Measurements from ENCODE around the gene FLNC.
A peak's percentile ranks its signal among the peaks of the same experiment; 100 is the strongest.

FLNC gene

GRCh38 chr7:128831994-128832879, 2.0 kb downstream of the FLNC start:
- DNase-seq: peak; percentile 29

GRCh38 chr7:128832880-128833147, 2.6 kb downstream of the FLNC start:
- DNase-seq: no peak

GRCh38 chr7:128833148-128833945, 3.1 kb downstream of the FLNC start:
- no peak for DNase-seq

- no peak for DNase-seq
Observed at GRCh38 chr7:128833946-128834325, 3.7 kb downstream of the FLNC start.

- no peak for DNase-seq
Observed at GRCh38 chr7:128835231-128835751, 5.1 kb downstream of the FLNC start.

- DNase-seq: no peak
Observed at GRCh38 chr7:128835790-128836641, 5.8 kb downstream of the FLNC start.

- no peak for DNase-seq
Observed at GRCh38 chr7:128836729-128837348, 6.6 kb downstream of the FLNC start.

GRCh38 chr7:128837521-128837921, 7.3 kb downstream of the FLNC start:
- no peak for DNase-seq

- no peak for DNase-seq
Observed at GRCh38 chr7:128838109-128838779, 8.0 kb downstream of the FLNC start.

- DNase-seq: no peak
Observed at GRCh38 chr7:128838981-128839731, 8.9 kb downstream of the FLNC start.

- no peak for DNase-seq
Observed at GRCh38 chr7:128839751-128840177, 9.6 kb downstream of the FLNC start.

GRCh38 chr7:128840326-128841170, 10.3 kb downstream of the FLNC start:
- DNase-seq: no peak

GRCh38 chr7:128841171-128841690, 11.0 kb downstream of the FLNC start:
- peak; percentile 57 for DNase-seq

- DNase-seq: peak; percentile 85
Observed at GRCh38 chr7:128841921-128842673, 11.9 kb downstream of the FLNC start.

- DNase-seq: peak; percentile 87
Observed at GRCh38 chr7:128842674-128843641, 12.8 kb downstream of the FLNC start.

- DNase-seq: no peak
Observed at GRCh38 chr7:128843938-128844621, 13.9 kb downstream of the FLNC start.

- DNase-seq: no peak
Observed at GRCh38 chr7:128844777-128845311, 14.6 kb downstream of the FLNC start.
